SU-DHL-6 (cell line): ENCODE measurements around the gene SFI1.

ENCODE experiments used
- EZH2phosphoT487 ChIP-seq: fragments of 200-600 bp; sonication (generic), shearing (Covaris generic); conservative IDR thresholded peaks from 2 replicates; pipeline ENCODE4 v1.6.1; 2018; ENCODE audit warnings: mild to moderate bottlenecking, antibody characterized with exemption, low read length, moderate library complexity, mixed read lengths
- TF ChIP-seq, protein P1 (sequence below): fragments of 200-600 bp; sonication (generic); IDR thresholded peaks from one replicate; pipeline ENCODE4 v1.5.1; 2017; ENCODE audit warnings: antibody characterized with exemption, mild to moderate bottlenecking, low read length, moderate library complexity; ENCODE audit not compliant: insufficient read depth, poor library complexity, severe bottlenecking

DNA sequence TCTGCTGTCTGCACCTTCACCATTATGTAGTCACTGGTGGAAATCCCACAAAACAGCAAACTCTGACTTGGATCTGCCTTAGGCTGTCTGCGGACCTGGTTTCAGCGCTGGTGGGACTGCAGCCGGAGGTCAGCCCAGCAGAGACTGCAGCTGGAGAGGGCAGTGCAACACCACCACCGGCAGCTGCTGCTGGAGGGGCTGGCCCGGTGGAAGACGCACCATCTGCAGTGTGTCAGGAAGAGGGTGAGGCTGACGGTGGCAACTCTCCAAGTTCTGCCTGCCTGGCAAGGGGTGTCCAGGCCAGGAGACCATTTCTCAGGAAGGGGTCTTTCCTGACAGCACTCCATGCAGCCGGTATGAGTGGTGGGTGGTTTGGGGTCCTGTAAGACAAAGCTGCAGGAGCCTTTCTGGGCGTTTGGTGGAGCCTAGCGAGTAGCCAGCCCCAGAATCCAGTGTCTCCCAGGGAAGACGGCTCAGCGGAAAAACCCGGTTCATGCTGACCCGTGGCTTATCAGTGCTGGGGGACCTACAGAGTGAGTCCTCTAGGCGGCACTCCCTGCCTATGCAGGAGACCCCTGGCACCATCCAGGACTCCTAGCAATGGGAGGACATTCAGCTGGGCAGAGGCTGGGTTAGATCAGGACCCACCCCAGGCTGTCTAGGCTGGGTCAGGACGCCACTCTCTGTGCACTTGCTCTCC, 114.9 kb downstream of the SFI1 start:
- TF ChIP-seq, protein P1, sequence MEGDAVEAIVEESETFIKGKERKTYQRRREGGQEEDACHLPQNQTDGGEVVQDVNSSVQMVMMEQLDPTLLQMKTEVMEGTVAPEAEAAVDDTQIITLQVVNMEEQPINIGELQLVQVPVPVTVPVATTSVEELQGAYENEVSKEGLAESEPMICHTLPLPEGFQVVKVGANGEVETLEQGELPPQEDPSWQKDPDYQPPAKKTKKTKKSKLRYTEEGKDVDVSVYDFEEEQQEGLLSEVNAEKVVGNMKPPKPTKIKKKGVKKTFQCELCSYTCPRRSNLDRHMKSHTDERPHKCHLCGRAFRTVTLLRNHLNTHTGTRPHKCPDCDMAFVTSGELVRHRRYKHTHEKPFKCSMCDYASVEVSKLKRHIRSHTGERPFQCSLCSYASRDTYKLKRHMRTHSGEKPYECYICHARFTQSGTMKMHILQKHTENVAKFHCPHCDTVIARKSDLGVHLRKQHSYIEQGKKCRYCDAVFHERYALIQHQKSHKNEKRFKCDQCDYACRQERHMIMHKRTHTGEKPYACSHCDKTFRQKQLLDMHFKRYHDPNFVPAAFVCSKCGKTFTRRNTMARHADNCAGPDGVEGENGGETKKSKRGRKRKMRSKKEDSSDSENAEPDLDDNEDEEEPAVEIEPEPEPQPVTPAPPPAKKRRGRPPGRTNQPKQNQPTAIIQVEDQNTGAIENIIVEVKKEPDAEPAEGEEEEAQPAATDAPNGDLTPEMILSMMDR = no peak
- TF ChIP-seq EZH2phosphoT487 = no peak
